HG02943 (cell line): ENCODE data around the gene NUDT22.
A peak's percentile ranks its signal among the peaks of the same experiment; 100 is the strongest.
"Not testable (repeated sequence)": the region's sequence is repeated elsewhere in the genome, so short reads cannot be mapped to it uniquely, and the experiment has no call there.

Experiments used
- ATAC-seq: cut with Tn5 transposase; IDR thresholded peaks from one replicate; pipeline ENCODE4 v1.9.1; 2021; ENCODE audit warnings: mild to moderate bottlenecking, low read depth, moderate library complexity; ENCODE audit not compliant: unreplicated experiment

The NUDT22 gene

GRCh38 chr11:64241241-64241490 is 15.1 kb downstream of the NUDT22 start:
- ATAC-seq: peak; percentile 50

- ATAC-seq: peak; percentile 6
Measured at GRCh38 chr11:64241491-64242374, 15.7 kb downstream of the NUDT22 start.

GRCh38 chr11:64243236-64243854 is 17.3 kb downstream of the NUDT22 start:
- no peak for ATAC-seq

GRCh38 chr11:64244107-64244506 is 18.0 kb downstream of the NUDT22 start:
- ATAC-seq: no peak

GRCh38 chr11:64244966-64245365 is 18.9 kb downstream of the NUDT22 start:
- ATAC-seq: no peak

GRCh38 chr11:64245401-64245796 is 19.3 kb downstream of the NUDT22 start:
- no peak for ATAC-seq

GRCh38 chr11:64245797-64246620 is 19.9 kb downstream of the NUDT22 start:
- no peak for ATAC-seq

- not testable (repeated sequence) for ATAC-seq
Measured at GRCh38 chr11:64246621-64246870, 20.5 kb downstream of the NUDT22 start.

GRCh38 chr11:64246871-64247728 is 21.0 kb downstream of the NUDT22 start, which contains the start of gene PPP1R14B:
Gene PPP1R14B, minus strand, starts transcription at chr11:64246943. Its CDS starts 270 bp downstream, at chr11:64246673.
- no peak for ATAC-seq

- ATAC-seq: no peak
Measured at GRCh38 chr11:64247729-64248531, 21.9 kb downstream of the NUDT22 start.

GRCh38 chr11:64248578-64248977 is 22.5 kb downstream of the NUDT22 start:
- ATAC-seq: no peak

- ATAC-seq: no peak
Measured at GRCh38 chr11:64249038-64249437, 23.0 kb downstream of the NUDT22 start.

- ATAC-seq: no peak
Measured at GRCh38 chr11:64249563-64250414, 23.7 kb downstream of the NUDT22 start.

- ATAC-seq: no peak
Measured at GRCh38 chr11:64250415-64251015, 24.4 kb downstream of the NUDT22 start.

GRCh38 chr11:64251016-64251752 is 25.1 kb downstream of the NUDT22 start, which contains the start of gene PLCB3:
Gene PLCB3, plus strand, starts transcription at chr11:64251530. Its CDS starts 120 bp downstream, at chr11:64251650.
- no peak for ATAC-seq

GRCh38 chr11:64251753-64252002 is 25.6 kb downstream of the NUDT22 start:
- ATAC-seq: no peak

GRCh38 chr11:64252003-64252872 is 26.2 kb downstream of the NUDT22 start:
- ATAC-seq: no peak
